H1 (cell line): ENCODE data around the gene AGGF1. TPM values are rescaled to one million over a fixed set of nuclear protein-coding genes. Genes with fewer than 3 reads are reported as not detected.

ENCODE experiments used
- CTCF ChIA-PET: fragments of 300-600 bp; sonication (Branson Sonifier 250); formaldehyde crosslinking; loops from one replicate; lab custom pipeline; 2021; ENCODE audit not compliant: partially characterized antibody; lab: Charles Lee
- POLR2A ChIA-PET: fragments of 300-600 bp; sonication (Branson Sonifier 250); formaldehyde crosslinking; loops from one replicate; lab custom pipeline; 2021; ENCODE audit warnings: inconsistent platforms; ENCODE audit not compliant: partially characterized antibody; lab: Charles Lee
- DNase-seq, 2 experiments: peaks; one replicate each; pipeline versions ENCODE4 v3.0.0 to v3.0.0-alpha.2; 2010 to 2022; ENCODE audit warnings: low spot score in 2 of 2, low read depth in 1 of 2, mixed read lengths in 1 of 2
- FAIRE-seq: peaks from 2 replicates; lab custom pipeline; 2011; peaks lifted over from hg19 to GRCh38; lab: Jason Lieb, UNC
- H2AFZ ChIP-seq: 2 replicates; pipeline ENCODE4 v1.8.1; 2012; ENCODE audit warnings: low read length, inconsistent platforms
- H2AK5ac ChIP-seq: 2 replicates; pipeline ENCODE4 v1.6.1; 2013; ENCODE audit warnings: low read depth, low read length
- H2BK120ac ChIP-seq: replicated peaks from 2 replicates; pipeline ENCODE3; 2013; ENCODE audit warnings: low read depth, low read length, inconsistent platforms
- H2BK12ac ChIP-seq: 2 replicates; pipeline ENCODE4 v1.6.1; 2013; ENCODE audit warnings: low read depth, low read length
- H2BK15ac ChIP-seq: 2 replicates; pipeline ENCODE4 v1.6.1; 2013; ENCODE audit warnings: low read length
- H2BK20ac ChIP-seq: 2 replicates; pipeline ENCODE4 v1.6.1; 2013; ENCODE audit warnings: low read length
- H2BK5ac ChIP-seq: 2 replicates; pipeline ENCODE4 v1.6.1; 2013; ENCODE audit warnings: low read depth, low read length
- H3K14ac ChIP-seq: 2 replicates; pipeline ENCODE4 v1.6.1; 2013; ENCODE audit warnings: inconsistent platforms; ENCODE audit not compliant: insufficient read length
- H3K18ac ChIP-seq: 2 replicates; pipeline ENCODE4 v1.6.1; 2013; ENCODE audit warnings: low read length; ENCODE audit errors: extremely low read depth
- H3K23ac ChIP-seq: 2 replicates; pipeline ENCODE4 v1.6.1; 2013; ENCODE audit warnings: inconsistent platforms; ENCODE audit not compliant: insufficient read length
- H3K23me2 ChIP-seq: 2 replicates; pipeline ENCODE4 v1.6.1; 2013; ENCODE audit warnings: low read depth, low read length
- H3K27ac ChIP-seq: 2 replicates; pipeline ENCODE4 v1.6.1; 2011; ENCODE audit warnings: low read depth, low read length, inconsistent platforms
- H3K27me3 ChIP-seq, 4 experiments: replicated peaks in 1 of 4; 1 replicate in 1 of 4; 2 replicates in 3 of 4; pipeline versions ENCODE4 v1.6.1 to v1.8.1; 2011 to 2013; ENCODE audit warnings: low read length in 3 of 4, mild to moderate bottlenecking in 3 of 4, inconsistent platforms in 2 of 4, mixed read lengths in 2 of 4, moderate library complexity in 1 of 4; ENCODE audit not compliant: control insufficient read depth in 3 of 4, insufficient read depth in 3 of 4; ENCODE audit errors: extremely low read depth in 1 of 4
- H3K36me3 ChIP-seq, 4 experiments: 2 replicates each; pipeline versions ENCODE4 v1.6.1 to v1.8.1; 2011 to 2013; ENCODE audit warnings: mild to moderate bottlenecking in 4 of 4, low read length in 3 of 4, moderate library complexity in 2 of 4, control low read depth in 1 of 4, inconsistent platforms in 1 of 4; ENCODE audit not compliant: insufficient read depth in 4 of 4, control insufficient read depth in 2 of 4
- H3K4ac ChIP-seq: replicated peaks from 2 replicates; pipeline ENCODE3; 2013; ENCODE audit warnings: low read length, low read depth, mixed read lengths, inconsistent platforms; ENCODE audit not compliant: insufficient read length
- H3K4me1 ChIP-seq, 4 experiments: replicated peaks in 1 of 4; 1 replicate in 1 of 4; 2 replicates in 3 of 4; pipeline versions ENCODE4 v1.6.1 to v1.8.1; 2011 to 2013; ENCODE audit warnings: low read length in 3 of 4, inconsistent platforms in 2 of 4, mixed read lengths in 1 of 4; ENCODE audit not compliant: insufficient read depth in 4 of 4, control insufficient read depth in 3 of 4
- H3K4me2 ChIP-seq, 2 experiments: 2 replicates each; pipeline versions ENCODE4 v1.6.1 to v1.8.1; 2011 to 2013; ENCODE audit warnings: low read depth in 2 of 2, low read length in 2 of 2, control low read depth in 1 of 2, inconsistent platforms in 1 of 2, mild to moderate bottlenecking in 1 of 2; ENCODE audit not compliant: insufficient read depth in 1 of 2
- H3K4me3 ChIP-seq, 4 experiments: fragments of 200-600, 300-600 bp in 1 of 4; sonication (generic), shearing (Covaris generic), sonication (Bioruptor Twin) in 1 of 4; 2 replicates each; pipeline versions ENCODE4 v1.5.1 to v1.8.1; 2011 to 2016; ENCODE audit warnings: low read length in 4 of 4, low read depth in 3 of 4, control low read depth in 2 of 4, inconsistent platforms in 2 of 4, mild to moderate bottlenecking in 2 of 4, mixed read lengths in 1 of 4, moderate library complexity in 1 of 4; ENCODE audit not compliant: insufficient read depth in 2 of 4; ENCODE audit errors: extremely low read depth in 1 of 4
- H3K56ac ChIP-seq: replicated peaks from 2 replicates; pipeline ENCODE3; 2013; ENCODE audit warnings: low read depth, mild to moderate bottlenecking, mixed read lengths, low read length, inconsistent platforms; ENCODE audit not compliant: insufficient read length
- H3K79me1 ChIP-seq: 2 replicates; pipeline ENCODE4 v1.6.1; 2013; ENCODE audit warnings: low read depth, low read length, control low read depth
- H3K79me2 ChIP-seq, 2 experiments: 2 replicates each; pipeline versions ENCODE4 v1.6.1 to v1.8.1; 2012 to 2013; ENCODE audit warnings: low read length in 2 of 2, mild to moderate bottlenecking in 2 of 2, inconsistent platforms in 1 of 2; ENCODE audit not compliant: insufficient read depth in 2 of 2, control insufficient read depth in 1 of 2
- H3K9ac ChIP-seq, 4 experiments: replicated peaks in 1 of 4; 1 replicate in 1 of 4; 2 replicates in 3 of 4; pipeline versions ENCODE4 v1.6.1 to v1.8.1; 2011 to 2013; ENCODE audit warnings: low read depth in 3 of 4, low read length in 3 of 4, control low read depth in 2 of 4, mild to moderate bottlenecking in 2 of 4, moderate library complexity in 2 of 4, inconsistent platforms in 1 of 4; ENCODE audit errors: extremely low read depth in 1 of 4
- H3K9me3 ChIP-seq, 2 experiments: 2 replicates each; pipeline versions ENCODE4 v1.6.1 to v1.8.1; 2012 to 2013; ENCODE audit warnings: mild to moderate bottlenecking in 2 of 2, moderate library complexity in 2 of 2, control low read depth in 1 of 2, inconsistent platforms in 1 of 2, low read depth in 1 of 2, low read length in 1 of 2, mixed read lengths in 1 of 2; ENCODE audit not compliant: insufficient read depth in 2 of 2
- H4K20me1 ChIP-seq, 2 experiments: replicated peaks in 1 of 2; 2 replicates each; pipeline versions ENCODE3 to v1.8.1; 2011 to 2013; ENCODE audit warnings: inconsistent platforms in 2 of 2, low read length in 2 of 2, mild to moderate bottlenecking in 1 of 2; ENCODE audit not compliant: insufficient read depth in 2 of 2, control insufficient read depth in 1 of 2
- H4K5ac ChIP-seq: 2 replicates; pipeline ENCODE4 v1.6.1; 2013; ENCODE audit warnings: low read length, low read depth, mixed read lengths, inconsistent platforms; ENCODE audit not compliant: insufficient read length
- H4K8ac ChIP-seq: 2 replicates; pipeline ENCODE4 v1.8.0; 2013; ENCODE audit warnings: mild to moderate bottlenecking, moderate library complexity, low read length, inconsistent platforms; ENCODE audit not compliant: insufficient read depth; ENCODE audit errors: extremely low read depth
- H4K91ac ChIP-seq: replicated peaks from 2 replicates; pipeline ENCODE3; 2013; ENCODE audit warnings: low read length, mixed read lengths, inconsistent platforms; ENCODE audit not compliant: insufficient read length
- BACH1 ChIP-seq: IDR thresholded peaks from 2 replicates; pipeline ENCODE4 v1.6.1; 2012; ENCODE audit warnings: low read length, improper control_type of control experiment
- CBX5 ChIP-seq: fragments of 300-800, 300-1000 bp; sonication (generic); IDR thresholded peaks from 2 replicates; pipeline ENCODE4 v1.7.1; 2016; ENCODE audit warnings: antibody characterized with exemption, low read length, low read depth
- CREB1 ChIP-seq: IDR thresholded peaks from 2 replicates; pipeline ENCODE4 v1.6.1; 2012; ENCODE audit warnings: inconsistent platforms
- FOSL1 ChIP-seq: IDR thresholded peaks from 2 replicates; pipeline ENCODE4 v1.6.1; 2011; ENCODE audit warnings: mild to moderate bottlenecking, low read depth, low read length, moderate library complexity; ENCODE audit not compliant: insufficient read depth
- HDAC2 ChIP-seq, 2 experiments: fragments of 300-600 bp in 1 of 2; sonication (generic) in 1 of 2; IDR thresholded peaks; 2 replicates each; pipeline ENCODE4 v1.6.1; 2011 to 2012; ENCODE audit warnings: low read depth in 2 of 2, low read length in 2 of 2, mild to moderate bottlenecking in 2 of 2, moderate library complexity in 2 of 2, borderline replicate concordance in 1 of 2, inconsistent platforms in 1 of 2
- KDM1A ChIP-seq: fragments of 200-600, 300-600 bp; sonication (generic); IDR thresholded peaks from 2 replicates; pipeline ENCODE4 v1.7.1; 2016; ENCODE audit warnings: mild to moderate bottlenecking, low read length, borderline replicate concordance
- KDM4A ChIP-seq: IDR thresholded peaks from one replicate; pipeline ENCODE4 v1.7.1; 2012; ENCODE audit warnings: low read depth, mild to moderate bottlenecking, moderate library complexity, low read length, inconsistent platforms; ENCODE audit not compliant: severe bottlenecking
- MAX ChIP-seq: IDR thresholded peaks from 2 replicates; pipeline ENCODE4 v1.6.1; 2012; ENCODE audit warnings: inconsistent platforms
- POU5F1 ChIP-seq: IDR thresholded peaks from 2 replicates; pipeline ENCODE4 v1.6.1; 2011; ENCODE audit warnings: low read depth, mild to moderate bottlenecking, low read length, moderate library complexity
- RAD21 ChIP-seq, 2 experiments: IDR thresholded peaks in 1 of 2; conservative IDR thresholded peaks in 1 of 2; 2 replicates each; pipeline ENCODE4 v1.6.1; 2011; ENCODE audit warnings: low read depth in 2 of 2, low read length in 2 of 2, improper control_type of control experiment in 1 of 2, inconsistent platforms in 1 of 2, mild to moderate bottlenecking in 1 of 2, moderate library complexity in 1 of 2
- SIX5 ChIP-seq: IDR thresholded peaks from 2 replicates; pipeline ENCODE4 v1.6.1; 2011; ENCODE audit warnings: mild to moderate bottlenecking, low read depth, low read length
- SP4 ChIP-seq: IDR thresholded peaks from 2 replicates; pipeline ENCODE4 v1.6.1; 2012; ENCODE audit warnings: low read length, inconsistent platforms
- TAF1 ChIP-seq: IDR thresholded peaks from 2 replicates; pipeline ENCODE4 v1.6.1; 2011; ENCODE audit warnings: mild to moderate bottlenecking, low read depth, low read length
- WGBS, 2 experiments: shearing (Covaris generic) in 1 of 2; methylation state at CpG; one replicate each; pipeline versions ENCODE4 v1.1.6 to v1.1.7; 2013 to 2015; ENCODE audit warnings: low lambda C conversion rate in 2 of 2, mixed read lengths in 2 of 2, inconsistent platforms in 1 of 2, low coverage in 1 of 2, missing lambda C conversion rate in 1 of 2; ENCODE audit not compliant: insufficient replicate concordance in 2 of 2, insufficient coverage in 1 of 2, insufficient read length in 1 of 2; ENCODE audit errors: extremely low coverage in 1 of 2, missing lambda C conversion rate in 1 of 2; 5-methylcytosine and 5-hydroxymethylcytosine counted together
- polyA plus RNA-seq, 7 experiments: library from polyadenylated mRNA; depleted of rRNA in 3 of 7; stranded (reverse) in 5 of 7; unstranded in 2 of 7; fragments of >200 nt in 5 of 7; fragments of 200-250 nt in 2 of 7; gene quantifications; 1 replicate in 5 of 7; 2 replicates in 1 of 7; 4 replicates in 1 of 7; pipeline versions ENCODE4 v1.2.1 to v1.2.3, GENCODE V29; 2011 to 2013; ENCODE audit warnings: missing spikeins in 2 of 7, mixed read lengths in 2 of 7
- total RNA-seq: library from RNA; stranded (reverse); fragmentation: NEBNext Ultra II Directional; extraction: Animal tissue kit (Norgen Biotek cat#: 25700); gene quantifications from 2 replicates; pipeline ENCODE4 v1.2.1, GENCODE V29; 2021
- TF ChIP-seq, protein P1 (sequence below): IDR thresholded peaks from 2 replicates; pipeline ENCODE4 v1.6.1; 2011; ENCODE audit warnings: low read depth, mild to moderate bottlenecking, low read length; ENCODE audit not compliant: insufficient read depth

AGGF1 gene
- total and polyA plus RNA-seq, 2 of the 8 experiments (the other 6 are each of a cell fraction or from before 2014, with no cell fraction given): 7.3 to 19.0 TPM

DNA sequence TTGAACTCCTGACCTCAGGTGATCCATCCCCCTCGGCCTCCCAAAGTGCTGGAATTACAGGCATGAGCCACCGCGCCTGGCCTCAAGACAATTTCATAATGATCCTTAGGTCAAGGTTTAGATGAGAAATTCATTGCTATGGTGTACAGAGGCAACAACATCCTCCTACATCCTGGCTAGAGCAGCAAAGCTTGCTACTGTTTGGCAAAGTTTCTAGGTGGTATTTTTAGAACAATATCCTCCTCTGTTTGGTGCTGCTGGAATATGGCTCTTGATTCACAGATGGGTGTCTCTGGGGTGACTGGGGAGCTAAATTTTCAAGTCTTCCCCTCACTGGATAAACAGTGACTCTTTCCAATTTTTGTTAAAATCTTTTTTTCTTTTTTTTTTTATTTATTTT, 46.7 kb upstream of the AGGF1 start:
- no peak overlapping the region for H4K5ac ChIP-seq
- H3K4me2 ChIP-seq: no peak overlapping the region
- WGBS, 2 experiments: 100% methylated on average over 3 of the region's 3 CpGs; no CpG with 5 or more reads in 1 of the 2 experiments
- H3K4ac ChIP-seq: no peak overlapping the region
- H3K56ac ChIP-seq: no peak overlapping the region
- no peak overlapping the region for H3K4me3 ChIP-seq
- DNase-seq (no peak), FAIRE-seq (no peak)
- H2AFZ ChIP-seq: no peak overlapping the region
- no peak overlapping the region for H2BK120ac ChIP-seq
- no peak overlapping the region for H4K8ac ChIP-seq
- ChIA-PET CTCF (no interaction called here), POLR2A (interaction anchor here (0.6 kb wide), 1 partner anchor 11 kb away, joined by 3 read pairs; no protein-coding TSS in a partner anchor)
- H3K23me2 ChIP-seq: no peaks in the 10 kb centered on the region
- H3K14ac ChIP-seq: no peak overlapping the region
- H3K36me3 ChIP-seq: no peaks in the 10 kb centered on the region
- H3K9ac ChIP-seq: no peak overlapping the region
- H3K23ac ChIP-seq: no peak overlapping the region
- no peak overlapping the region for H2BK5ac ChIP-seq
- H3K27me3 ChIP-seq: no peaks in the 10 kb centered on the region
- H2BK12ac ChIP-seq: no peak overlapping the region
- no peak overlapping the region for H3K18ac ChIP-seq
- no peak overlapping the region for H2BK15ac ChIP-seq
- H2BK20ac ChIP-seq: no peak overlapping the region
- H2AK5ac ChIP-seq: no peak overlapping the region
- H3K9me3 ChIP-seq: no peaks in the 10 kb centered on the region; a peak in 1 of 4 replicates
- no peaks in the 10 kb centered on the region for H3K4me1 ChIP-seq
- no peaks in the 10 kb centered on the region for H3K79me1 ChIP-seq
- no peak overlapping the region for H4K91ac ChIP-seq
- no peaks in the 10 kb centered on the region for H4K20me1 ChIP-seq
- H3K79me2 ChIP-seq: no peaks in the 10 kb centered on the region
- no peak overlapping the region for H3K27ac ChIP-seq
- TF ChIP-seq CREB1 (no peak), POU5F1 (no peak), MAX (no peak), CBX5 (no peak), SP4 (no peak), BACH1 (no peak), RAD21 (IDR thresholded peaks at IDR 0.05 in 1 of 2, conservative IDR thresholded peaks at IDR 0.05 in 1 of 2; ENCODE audit: low read depth in 2 of 2, low read length in 2 of 2) (no peak), KDM1A (no peak), HDAC2 (IDR thresholded peaks at IDR 0.05; ENCODE audit: borderline replicate concordance in 1 of 2, low read depth in 2 of 2, low read length in 2 of 2) (no peak), KDM4A (no peak), SIX5 (no peak), FOSL1 (no peak), TAF1 (no peak)
- TF ChIP-seq, protein P1, sequence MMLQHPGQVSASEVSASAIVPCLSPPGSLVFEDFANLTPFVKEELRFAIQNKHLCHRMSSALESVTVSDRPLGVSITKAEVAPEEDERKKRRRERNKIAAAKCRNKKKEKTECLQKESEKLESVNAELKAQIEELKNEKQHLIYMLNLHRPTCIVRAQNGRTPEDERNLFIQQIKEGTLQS: no peak
